Measurements from ENCODE around the gene MBNL1. TPM values are rescaled to one million over a fixed set of nuclear protein-coding genes. Genes with fewer than 3 reads are reported as not detected.

MBNL1 gene
- total and polyA plus RNA-seq, 2 of the 4 experiments (the other 2 are of a cell fraction): 127 to 664 TPM

GRCh38 chr3:152505926-152506325 lies 237.2 kb downstream of the MBNL1 start:
- dilution Hi-C loops (cut with HindIII; ENCODE audit: low sequenced_read_pairs, unreplicated experiment): no loop called here
- H4K5ac ChIP-seq (ENCODE audit: low read depth, low read length): no peak overlapping the region
- H2BK120ac ChIP-seq (ENCODE audit: low read depth, low read length): no peak overlapping the region
- no peaks in the 10 kb centered on the region for H3K36me3 ChIP-seq (ENCODE audit: control insufficient read depth, insufficient read depth, low read length)
- no peak overlapping the region for H3K4ac ChIP-seq (ENCODE audit: low read depth, low read length)
- H3K56ac ChIP-seq (ENCODE audit: extremely low read depth, insufficient read depth, low read length): no peak overlapping the region
- H3K4me3 ChIP-seq (ENCODE audit: insufficient read depth, low read depth, low read length): no peak overlapping the region
- DNase-seq: no peak
- intact Hi-C loops (cut with micrococcal nuclease): no loop called here
- no peaks in the 10 kb centered on the region for H4K20me1 ChIP-seq (ENCODE audit: insufficient read depth, low read length)
- no peaks in the 10 kb centered on the region for H3K79me1 ChIP-seq (ENCODE audit: low read depth in 1 of 2, low read length in 2 of 2)
- H3K27ac ChIP-seq (ENCODE audit: insufficient read depth, low read length): no peak overlapping the region
- no peaks in the 10 kb centered on the region for H3K27me3 ChIP-seq (ENCODE audit: control insufficient read depth, insufficient read depth, low read length)
- no peak overlapping the region for H2BK5ac ChIP-seq (ENCODE audit: low read depth, low read length, poor library complexity, severe bottlenecking)
- no peaks in the 10 kb centered on the region for H3K4me1 ChIP-seq (ENCODE audit: control insufficient read depth, insufficient read depth, low read length)
- no peaks in the 10 kb centered on the region for H3K9me1 ChIP-seq (ENCODE audit: insufficient read depth, low read length)
- no peak overlapping the region for H2AK9ac ChIP-seq (replicated peaks; ENCODE audit: low read depth, low read length, poor library complexity)
- BruUV-seq (replicated peaks): no TSS peak
- H2BK20ac ChIP-seq (ENCODE audit: low read depth, low read length): no peak overlapping the region
- ChIA-PET POLR2A (ENCODE audit: unreplicated experiment) (no interaction called here), CTCF (interaction anchor here (1.2 kb wide), 1 partner anchor 19 kb away, joined by 3 read pairs; no protein-coding TSS in a partner anchor)
- no peak overlapping the region for H3K9ac ChIP-seq (ENCODE audit: low read depth, low read length)
- no peak overlapping the region for H2AFZ ChIP-seq (replicated peaks; ENCODE audit: low read length, poor library complexity)
- no peak overlapping the region for H3K18ac ChIP-seq (ENCODE audit: low read depth, low read length)
- H3K9me3 ChIP-seq (ENCODE audit: control insufficient read depth, insufficient read depth, low read length): no peaks in the 10 kb centered on the region
- 0 out of 2 replicates have a peak overlapping the region, but pooled peaks have one; percentile 29 for H3K14ac ChIP-seq (replicated peaks; ENCODE audit: low read depth, low read length)
- no peak overlapping the region for H2AK5ac ChIP-seq (ENCODE audit: low read depth, low read length)
- no peak overlapping the region for H4K8ac ChIP-seq (ENCODE audit: low read depth in 2 of 2, low read length in 2 of 2)
- no CpG with 5 or more reads among the region's 5 CpGs for WGBS, 2 experiments (ENCODE audit: extremely low coverage in 2 of 2, insufficient read length in 1 of 2)
- no peak for ATAC-seq (ENCODE audit: low read depth)
- TF ChIP-seq RFX5 (IDR thresholded peaks at IDR 0.05; ENCODE audit: low read depth, low read length) (no peak), POLR2A (IDR thresholded peaks at IDR 0.05; ENCODE audit: low read depth, low read length) (no peak), USF2 (IDR thresholded peaks at IDR 0.05; ENCODE audit: low read depth, low read length) (no peak), BHLHE40 (IDR thresholded peaks at IDR 0.05; ENCODE audit: low read depth, low read length) (no peak), ELK1 (IDR thresholded peaks at IDR 0.05; ENCODE audit: borderline replicate concordance, low read depth, low read length) (no peak), MXI1 (IDR thresholded peaks at IDR 0.05; ENCODE audit: borderline replicate concordance, low read depth, low read length) (no peak), FOS (IDR thresholded peaks at IDR 0.05; ENCODE audit: low read depth, low read length) (no peak), MAZ (IDR thresholded peaks at IDR 0.05; ENCODE audit: borderline replicate concordance, low read depth, low read length) (no peak), CEBPB (IDR thresholded peaks at IDR 0.05; ENCODE audit: low read depth, low read length) (no peak), CHD1 (IDR thresholded peaks at IDR 0.05; ENCODE audit: low read depth, low read length) (no peak), SMC3 (IDR thresholded peaks at IDR 0.05; ENCODE audit: low read depth, low read length) (no peak), CTCF (conservative IDR thresholded peaks at IDR 0.05; ENCODE audit: low read depth, low read length) (no peak)
- no peak overlapping the region for H3K4me2 ChIP-seq (ENCODE audit: low read depth, low read length)
- H4K91ac ChIP-seq (ENCODE audit: insufficient read depth, low read depth, low read length): no peak overlapping the region
- in situ Hi-C loops (cut with MboI; ENCODE audit: low sequenced_read_pairs): no loop called here
- H2BK15ac ChIP-seq (ENCODE audit: low read depth, low read length): no peak overlapping the region
- no peak overlapping the region for H3K23ac ChIP-seq (ENCODE audit: low read depth, low read length)
